GM10248 (cell line): ENCODE results near the gene POM121C.
"Not testable (repeated sequence)": the region's sequence is repeated elsewhere in the genome, so short reads cannot be mapped to it uniquely, and the experiment has no call there.

ENCODE experiments used
- CTCF ChIA-PET: fragments of 300-600 bp; sonication (Branson Sonifier 250); formaldehyde crosslinking; extraction: SDS; loops from one replicate; lab custom pipeline; 2021; ENCODE audit warnings: antibody characterized with exemption; lab: Yijun Ruan, JAX
- POLR2A ChIA-PET: fragments of 350-650 bp; sonication (Branson Sonifier 250); formaldehyde crosslinking; extraction: SDS; loops from one replicate; lab custom pipeline; 2020; ENCODE audit warnings: antibody characterized with exemption; lab: Yijun Ruan, JAX
- DNase-seq: peaks from one replicate; pipeline ENCODE4 v3.0.0; 2012; ENCODE audit errors: extremely low spot score

The POM121C gene

DNA sequence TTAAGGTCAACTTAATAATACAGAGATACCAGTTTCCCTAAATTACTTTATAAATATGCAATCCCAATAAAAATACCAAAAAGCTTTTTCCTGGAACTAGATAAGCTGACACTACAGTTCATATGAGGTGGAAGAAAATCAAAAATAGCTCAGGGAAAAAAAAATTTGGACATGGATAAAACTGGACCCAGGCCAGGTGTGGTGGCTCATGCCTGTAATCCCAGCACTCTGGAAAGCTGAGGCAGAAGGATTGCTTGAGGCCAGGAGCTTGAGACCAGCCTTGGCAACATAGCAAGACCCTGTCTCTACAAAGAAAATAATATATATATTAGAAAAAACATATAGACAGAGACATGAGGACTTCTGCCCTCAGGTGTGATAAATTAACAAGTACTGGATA lies 8.6 kb downstream of the POM121C start:
- CTCF ChIA-PET, POLR2A ChIA-PET, DNase-seq: not testable (repeated sequence)

DNA sequence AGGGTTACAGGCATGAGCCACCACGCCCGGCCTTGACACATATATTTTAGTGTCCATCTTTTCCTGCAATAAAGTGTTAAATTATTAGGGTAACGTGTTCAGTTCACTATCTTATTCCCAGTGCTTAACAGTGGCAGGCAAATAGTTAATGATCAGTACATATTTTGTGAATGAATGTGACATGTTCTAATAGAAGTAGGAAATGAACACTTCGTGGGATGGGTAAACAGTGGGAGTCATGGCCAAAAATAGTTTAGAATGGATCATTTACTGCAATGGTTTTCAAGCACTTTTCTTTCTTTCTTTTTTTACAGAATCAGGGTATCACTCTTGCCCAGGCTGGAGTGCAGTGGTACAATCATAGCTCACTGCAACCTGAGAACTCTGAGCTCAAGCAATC lies 15.9 kb downstream of the POM121C start:
- POLR2A ChIA-PET, CTCF ChIA-PET, DNase-seq: not testable (repeated sequence)

DNA sequence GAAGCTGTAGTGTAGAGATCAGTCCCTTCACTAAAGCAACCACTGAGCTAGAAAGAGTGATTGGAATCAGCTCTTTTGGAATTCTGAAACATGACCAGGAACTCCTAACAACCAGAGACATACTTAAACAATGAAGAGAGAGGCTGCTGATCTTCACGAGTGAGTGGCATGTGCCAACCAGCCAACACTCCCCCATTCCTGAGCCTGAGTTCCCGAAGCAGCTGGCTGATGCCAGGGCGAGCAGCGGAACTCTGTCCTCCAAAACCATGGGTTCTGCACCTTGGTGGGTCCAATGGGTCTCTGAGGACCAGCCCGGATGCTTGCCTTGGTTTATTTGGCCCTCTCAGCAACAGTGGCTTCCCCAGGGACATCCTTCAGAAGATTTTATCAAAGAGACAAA lies 25.6 kb downstream of the POM121C start:
- CTCF ChIA-PET, DNase-seq, POLR2A ChIA-PET: not testable (repeated sequence)

DNA sequence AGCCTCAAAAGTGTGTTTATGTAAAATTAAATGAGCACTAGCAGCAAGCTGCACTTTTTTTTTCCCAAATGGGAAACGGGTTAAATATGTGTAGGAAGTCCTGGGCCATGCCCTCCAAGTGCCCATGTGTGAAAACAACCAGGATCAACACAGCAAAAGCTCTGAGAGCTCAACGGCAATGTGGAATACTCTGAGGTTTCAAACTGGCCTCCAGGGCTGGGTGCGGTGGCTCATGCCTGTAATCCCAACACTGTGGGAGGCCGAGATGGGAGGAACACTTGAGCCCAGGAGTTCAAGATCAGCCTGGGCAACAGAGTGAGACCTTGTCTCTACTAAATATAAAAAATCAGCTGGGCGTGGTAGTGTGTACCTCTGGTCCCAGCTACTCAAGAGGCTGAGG lies 28.1 kb downstream of the POM121C start:
- POLR2A ChIA-PET, CTCF ChIA-PET, DNase-seq: not testable (repeated sequence)

DNA sequence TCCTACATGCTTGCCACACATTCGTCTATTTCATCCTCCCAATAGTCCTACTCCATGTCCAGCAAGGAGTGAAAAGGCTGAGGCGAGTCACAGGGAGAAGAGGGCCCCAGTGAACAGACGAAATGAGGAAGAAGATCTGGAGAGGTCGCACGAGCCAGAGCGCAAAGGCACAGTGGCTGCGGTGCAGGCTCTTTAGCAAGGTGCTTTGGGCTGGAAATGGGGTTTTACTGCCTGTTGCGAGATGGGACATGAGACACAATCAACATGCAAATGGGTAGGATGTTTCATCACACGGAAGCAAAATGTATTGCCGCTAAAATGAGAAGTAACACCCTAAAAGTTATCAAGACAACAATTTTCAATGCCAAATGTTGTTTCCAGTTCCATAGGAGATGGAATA lies 29.7 kb downstream of the POM121C start:
- DNase-seq, POLR2A ChIA-PET, CTCF ChIA-PET: not testable (repeated sequence)

DNA sequence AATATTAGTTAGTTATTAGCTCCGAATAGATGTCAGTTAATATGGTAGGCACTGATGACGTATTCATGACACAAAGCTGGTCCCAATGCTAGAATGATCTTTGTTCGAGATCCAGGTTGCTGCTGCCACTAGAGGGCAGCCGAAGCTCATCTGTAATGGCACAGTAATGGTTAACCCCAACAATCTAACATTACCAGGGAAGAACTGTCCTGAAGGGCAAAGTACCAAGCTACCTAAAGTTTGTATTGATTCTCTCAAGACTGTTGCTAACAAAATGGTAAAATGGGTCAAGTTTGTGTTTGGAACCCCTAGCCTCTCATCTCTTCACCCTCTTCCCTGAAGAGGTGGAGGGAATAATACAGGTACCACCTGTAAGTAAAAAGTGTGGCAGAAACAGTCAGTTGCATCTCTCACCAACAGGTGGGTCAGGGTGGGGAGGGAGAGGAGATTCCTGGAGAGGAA lies 33.6 kb downstream of the POM121C start:
- DNase-seq, CTCF ChIA-PET, POLR2A ChIA-PET: not testable (repeated sequence)

DNA sequence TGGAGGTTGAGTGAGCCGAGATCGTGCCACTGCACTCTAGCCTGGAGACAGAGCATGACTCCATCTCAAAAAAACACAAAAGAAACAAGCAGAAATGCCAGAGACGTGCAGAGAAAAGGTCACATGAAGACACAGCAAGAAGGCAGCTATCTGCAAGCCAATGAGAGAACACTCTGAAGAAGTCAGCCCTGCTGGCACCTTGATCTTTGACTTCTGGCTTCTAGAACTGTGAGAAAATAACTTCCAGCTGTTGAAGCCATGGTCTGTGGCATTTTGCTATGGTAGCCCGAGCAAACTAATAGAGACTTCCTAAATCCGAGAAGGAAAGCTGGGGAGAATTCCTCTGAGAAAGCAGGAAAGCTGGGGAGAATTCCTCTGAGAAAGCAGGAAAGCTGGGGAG lies 36.2 kb downstream of the POM121C start:
- DNase-seq, POLR2A ChIA-PET, CTCF ChIA-PET: not testable (repeated sequence)

DNA sequence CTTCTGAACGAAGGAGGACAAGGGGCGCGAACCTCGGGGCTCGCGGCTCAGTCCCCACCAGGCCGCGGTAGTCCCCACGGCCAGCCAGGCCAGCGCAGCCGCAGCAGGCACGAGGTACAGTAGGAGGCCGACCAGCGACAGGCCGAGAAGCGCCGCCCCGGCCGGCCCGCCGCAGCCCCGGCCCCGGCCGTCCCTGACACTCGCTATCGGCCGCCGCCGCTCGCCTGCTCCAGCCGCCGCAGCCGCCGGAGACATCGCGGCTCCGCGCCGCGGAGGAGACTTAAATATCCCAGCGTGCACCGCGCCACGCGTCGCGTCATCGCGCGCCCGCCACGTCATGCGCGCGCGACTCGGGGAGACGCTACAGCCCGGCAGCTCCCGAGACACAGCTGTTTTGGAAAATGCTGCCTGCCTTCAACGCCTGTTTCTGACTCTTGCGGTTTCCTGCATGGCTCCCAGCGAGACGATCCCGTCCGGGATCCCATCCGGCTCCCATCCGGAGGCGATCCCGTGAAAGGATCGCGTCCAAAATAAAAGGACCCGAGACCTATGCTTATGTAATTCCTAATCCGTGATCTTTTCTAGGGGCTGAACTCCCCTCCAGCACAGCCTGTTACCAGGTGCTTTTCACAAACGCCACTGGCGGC lies 43.5 kb downstream of the POM121C start:
- POLR2A ChIA-PET, DNase-seq, CTCF ChIA-PET: not testable (repeated sequence)

DNA sequence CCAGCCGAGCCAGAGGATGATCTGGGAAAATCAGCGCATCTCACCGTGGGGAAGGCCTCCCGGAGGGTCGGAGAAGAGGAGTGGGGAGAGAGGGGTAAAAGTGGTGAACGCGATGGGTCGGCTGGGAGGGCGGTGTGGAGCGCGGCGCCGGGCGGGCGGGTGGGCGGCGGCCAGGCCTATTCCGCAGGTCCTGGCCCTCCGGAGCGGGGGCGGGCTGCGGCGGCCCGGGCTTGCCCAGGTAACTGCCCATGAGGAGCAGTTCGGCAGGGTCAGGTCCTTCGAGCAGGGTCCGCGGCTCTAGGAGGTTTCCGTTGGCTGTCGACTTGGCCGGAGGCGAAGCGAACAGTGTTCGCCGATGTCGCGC lies 44.0 kb downstream of the POM121C start:
- DNase-seq, POLR2A ChIA-PET, CTCF ChIA-PET: not testable (repeated sequence)

DNA sequence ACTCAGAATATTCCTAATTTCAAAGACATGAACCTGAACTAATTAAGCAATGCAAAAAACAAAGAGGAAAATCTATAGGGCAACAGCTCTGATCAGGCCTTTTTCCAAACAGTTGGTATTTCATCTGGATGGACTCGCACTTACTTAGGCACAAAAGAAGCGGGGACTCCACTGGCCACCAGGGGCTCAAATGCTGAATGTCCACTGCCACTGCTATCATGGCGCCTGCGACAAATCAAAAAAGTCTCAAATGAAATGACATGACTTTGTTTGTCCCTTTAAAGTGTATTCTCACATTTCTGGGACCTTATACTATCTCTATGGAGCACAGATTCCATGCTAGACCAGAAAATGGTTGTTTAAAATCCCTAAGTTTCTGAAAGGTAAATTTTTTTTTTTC lies 47.1 kb downstream of the POM121C start:
- CTCF ChIA-PET, DNase-seq, POLR2A ChIA-PET: not testable (repeated sequence)

DNA sequence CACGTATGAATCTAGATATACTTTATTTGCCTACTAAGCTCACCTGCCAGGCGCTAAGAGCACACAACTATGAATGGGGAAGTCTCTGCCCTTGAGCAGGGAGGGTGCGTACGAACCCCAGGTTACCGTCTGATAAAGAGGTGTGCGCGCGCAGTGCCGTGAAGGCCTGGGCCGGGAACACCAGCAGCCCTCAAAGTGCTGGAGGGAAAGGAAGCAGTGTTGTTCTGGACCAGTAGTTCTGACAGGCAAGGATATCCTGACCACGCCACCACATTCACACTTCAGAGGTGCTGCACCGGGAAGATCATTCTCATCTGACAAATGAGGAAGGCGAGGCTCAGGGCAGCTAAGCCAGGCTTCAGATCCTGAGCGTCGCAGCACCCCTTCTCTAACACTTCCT lies 62.6 kb downstream of the POM121C start:
- POLR2A ChIA-PET, DNase-seq, CTCF ChIA-PET: not testable (repeated sequence)

DNA sequence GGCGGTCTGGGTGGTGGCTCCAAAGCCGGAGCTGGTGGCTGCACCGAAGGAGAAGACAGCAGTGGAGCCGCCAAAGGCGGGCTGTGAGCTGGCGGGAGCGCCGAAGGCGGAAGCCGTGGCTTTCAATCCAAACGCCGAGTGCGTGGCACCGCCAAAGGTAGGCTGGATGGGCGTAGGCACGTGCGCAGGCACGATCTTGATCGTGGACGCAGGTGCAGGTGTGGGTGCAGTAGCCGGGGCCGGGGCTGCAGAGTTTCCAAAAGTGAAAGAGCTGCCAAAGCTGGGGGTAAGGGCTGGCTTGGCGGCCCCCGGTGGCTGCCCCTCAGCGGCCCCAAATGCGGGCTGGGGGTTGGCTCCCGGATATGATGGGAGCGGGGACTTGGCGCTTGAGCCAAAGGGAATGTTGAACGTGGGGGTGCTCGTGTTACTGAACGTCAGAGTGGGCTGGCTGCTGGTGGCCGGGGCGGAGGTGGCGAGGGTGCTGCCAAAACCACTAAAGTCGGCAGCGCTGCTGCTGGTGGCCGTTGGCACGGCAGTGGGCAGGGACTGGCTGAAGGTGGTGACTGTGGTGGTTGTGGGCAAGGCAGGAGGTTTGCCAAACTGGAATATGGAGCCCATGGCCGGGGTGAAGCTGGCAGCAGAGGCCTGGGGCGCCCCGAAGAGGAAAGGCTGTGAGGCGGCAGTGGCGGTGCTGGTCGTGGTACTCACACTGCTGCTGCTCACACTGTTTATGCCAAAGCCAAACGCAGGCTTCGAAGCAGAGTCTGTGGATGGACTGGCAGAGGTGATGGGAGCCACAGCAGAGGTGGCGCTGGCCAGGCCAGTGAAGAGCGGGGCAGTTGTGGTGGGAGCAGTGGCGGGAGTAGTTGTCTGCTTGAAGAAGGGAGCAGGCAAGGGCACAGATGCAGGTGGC lies 64.0 kb downstream of the POM121C start:
- POLR2A ChIA-PET, CTCF ChIA-PET: not testable (repeated sequence)

DNA sequence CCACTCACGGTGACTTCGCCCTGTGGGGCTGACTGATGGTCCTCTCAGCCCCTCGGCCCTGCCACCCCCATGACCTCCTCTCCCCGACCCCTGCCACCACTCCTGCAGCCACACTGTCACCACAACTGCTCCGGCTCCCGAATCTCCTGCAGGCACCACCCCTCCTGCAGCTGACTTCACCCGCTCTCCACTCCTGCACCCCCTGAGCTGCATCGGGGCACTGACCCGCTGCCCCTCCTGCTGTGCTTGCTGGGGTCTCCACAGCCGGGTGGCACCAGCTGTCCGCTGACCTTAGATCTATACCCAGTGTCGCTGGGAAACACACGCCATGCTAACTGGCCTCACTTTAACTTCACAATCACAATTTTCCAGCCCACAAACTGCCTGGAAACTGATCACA lies 65.9 kb downstream of the POM121C start:
- POLR2A ChIA-PET, DNase-seq, CTCF ChIA-PET: not testable (repeated sequence)

More for the DNA sequence above, 64.0 kb downstream of the POM121C start:
- not testable (repeated sequence) for DNase-seq

DNA sequence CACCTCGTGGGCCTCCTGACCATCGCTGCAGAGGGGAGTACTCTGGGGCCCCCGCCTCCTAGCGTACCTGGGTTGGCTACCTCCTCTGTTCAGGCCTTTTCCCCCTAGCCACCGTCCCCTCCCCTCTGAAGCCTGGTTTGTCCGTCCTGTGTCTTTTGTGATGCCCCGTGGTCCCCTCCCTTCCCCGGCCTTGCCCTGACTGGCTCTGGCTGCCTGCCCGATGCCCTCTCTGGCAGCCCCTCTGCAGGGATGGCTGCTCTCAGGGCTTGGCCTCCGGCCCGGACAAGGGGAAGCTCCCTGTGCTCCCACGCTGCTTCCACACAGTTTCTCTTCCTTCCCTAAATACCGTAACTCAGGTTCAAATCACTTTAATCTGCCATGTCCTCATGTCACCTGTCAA lies 66.4 kb downstream of the POM121C start:
- CTCF ChIA-PET, POLR2A ChIA-PET: not testable (repeated sequence)

DNA sequence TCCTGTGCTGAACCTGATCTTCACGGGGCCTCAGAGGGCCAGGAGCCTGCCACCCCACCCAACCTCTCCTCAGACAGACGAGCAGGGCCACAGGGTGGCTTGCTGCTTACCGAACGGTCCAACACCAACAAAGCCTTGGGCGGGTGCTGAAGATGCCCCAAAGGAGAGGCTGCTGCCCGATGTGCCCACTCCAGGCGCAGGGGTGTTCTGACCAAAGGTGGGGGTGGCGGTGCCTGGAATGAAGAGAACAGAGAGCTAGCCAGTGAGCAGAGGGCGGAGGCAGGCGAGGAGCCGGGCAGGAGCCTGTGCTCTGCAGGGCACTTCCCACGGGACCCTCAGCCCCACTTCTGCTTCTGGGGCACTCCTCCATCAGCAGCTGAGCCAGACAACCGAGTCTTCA lies 66.9 kb downstream of the POM121C start:
- CTCF ChIA-PET, DNase-seq, POLR2A ChIA-PET: not testable (repeated sequence)

More for the DNA sequence above, 66.4 kb downstream of the POM121C start:
- not testable (repeated sequence) for DNase-seq

DNA sequence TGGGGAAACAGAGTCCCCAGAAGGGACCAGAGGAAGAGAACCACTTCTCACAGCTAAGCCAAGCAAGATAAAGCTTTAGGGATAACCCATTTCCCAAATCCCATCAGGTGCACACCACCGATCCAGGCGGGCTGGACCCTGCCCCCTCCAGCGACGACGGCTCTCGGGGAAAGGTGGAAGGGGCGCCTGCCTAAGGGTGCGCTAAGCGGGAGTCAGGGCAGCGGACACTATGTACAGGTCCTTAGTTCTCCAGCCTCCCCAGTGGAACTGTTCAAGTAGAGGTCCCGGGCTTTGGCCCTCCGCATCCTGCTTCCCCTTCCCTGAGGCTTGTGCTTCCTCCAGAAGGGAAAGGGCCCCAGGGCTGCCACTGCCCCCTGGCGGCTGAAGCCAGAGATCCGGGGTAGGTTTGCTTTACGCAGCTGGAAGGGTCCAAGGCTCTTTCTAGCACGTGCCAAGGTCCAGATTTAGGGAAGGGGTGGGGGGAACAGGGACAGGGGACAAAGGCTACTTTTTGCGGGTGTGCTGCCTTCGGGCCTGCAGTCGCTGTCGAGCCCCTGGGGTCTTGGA lies 67.7 kb downstream of the POM121C start:
- POLR2A ChIA-PET, CTCF ChIA-PET: not testable (repeated sequence)

DNA sequence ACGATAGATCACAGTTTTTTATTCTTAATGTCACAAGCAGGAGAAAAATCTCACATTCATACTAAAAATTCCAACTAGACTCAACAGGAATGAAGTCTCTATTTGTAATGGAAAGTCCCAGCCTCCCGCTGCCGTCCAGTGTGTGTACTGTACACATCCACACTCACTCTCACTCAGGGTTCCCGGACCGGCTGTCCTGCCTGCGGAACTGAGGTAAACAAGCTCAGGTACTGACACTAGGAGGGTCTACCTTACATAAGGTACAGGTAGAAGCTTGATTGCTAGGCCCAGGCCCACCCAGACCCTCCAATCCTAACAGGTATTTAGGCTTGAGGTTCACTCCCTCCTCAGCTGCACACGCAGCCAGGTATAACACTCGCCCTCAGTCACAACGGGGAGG lies 69.3 kb downstream of the POM121C start:
- POLR2A ChIA-PET = not testable (repeated sequence)

More for the DNA sequence above, 67.7 kb downstream of the POM121C start:
- DNase-seq = not testable (repeated sequence)

DNA sequence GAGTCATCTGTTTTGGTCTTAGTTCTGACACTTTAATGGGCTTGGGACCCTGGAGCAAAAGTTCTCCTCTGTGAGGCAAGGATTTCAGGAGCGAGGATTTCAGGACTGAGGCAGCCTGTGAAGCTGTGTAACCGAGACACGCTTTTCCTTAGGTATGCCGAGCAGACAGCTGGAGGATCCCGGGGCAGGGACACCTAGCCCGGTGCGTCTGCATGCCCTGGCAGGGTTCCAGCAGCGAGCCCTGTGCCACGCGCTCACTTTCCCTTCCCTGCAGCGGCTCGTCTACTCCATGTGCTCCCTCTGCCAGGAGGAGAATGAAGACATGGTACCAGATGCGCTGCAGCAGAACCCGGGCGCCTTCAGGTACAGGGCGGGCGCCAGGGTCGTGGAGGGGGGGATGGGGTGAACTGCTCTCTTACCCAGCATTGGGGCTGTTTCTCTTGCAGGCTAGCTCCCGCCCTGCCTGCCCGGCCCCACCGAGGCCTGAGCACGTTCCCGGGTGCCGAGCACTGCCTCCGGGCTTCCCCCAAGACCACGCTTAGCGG lies 70.2 kb downstream of the POM121C start:
- POLR2A ChIA-PET, DNase-seq, CTCF ChIA-PET: not testable (repeated sequence)

More for the DNA sequence above, 69.3 kb downstream of the POM121C start:
- DNase-seq, CTCF ChIA-PET: not testable (repeated sequence)
